ENCODE results near the gene TMCO4. TPM values are rescaled to one million over a fixed set of nuclear protein-coding genes. Genes with fewer than 3 reads are reported as not detected.
A peak's percentile ranks its signal among the peaks of the same experiment; 100 is the strongest.

The TMCO4 gene
- polyA plus RNA-seq, 1 experiment: 10.1 TPM

DNA sequence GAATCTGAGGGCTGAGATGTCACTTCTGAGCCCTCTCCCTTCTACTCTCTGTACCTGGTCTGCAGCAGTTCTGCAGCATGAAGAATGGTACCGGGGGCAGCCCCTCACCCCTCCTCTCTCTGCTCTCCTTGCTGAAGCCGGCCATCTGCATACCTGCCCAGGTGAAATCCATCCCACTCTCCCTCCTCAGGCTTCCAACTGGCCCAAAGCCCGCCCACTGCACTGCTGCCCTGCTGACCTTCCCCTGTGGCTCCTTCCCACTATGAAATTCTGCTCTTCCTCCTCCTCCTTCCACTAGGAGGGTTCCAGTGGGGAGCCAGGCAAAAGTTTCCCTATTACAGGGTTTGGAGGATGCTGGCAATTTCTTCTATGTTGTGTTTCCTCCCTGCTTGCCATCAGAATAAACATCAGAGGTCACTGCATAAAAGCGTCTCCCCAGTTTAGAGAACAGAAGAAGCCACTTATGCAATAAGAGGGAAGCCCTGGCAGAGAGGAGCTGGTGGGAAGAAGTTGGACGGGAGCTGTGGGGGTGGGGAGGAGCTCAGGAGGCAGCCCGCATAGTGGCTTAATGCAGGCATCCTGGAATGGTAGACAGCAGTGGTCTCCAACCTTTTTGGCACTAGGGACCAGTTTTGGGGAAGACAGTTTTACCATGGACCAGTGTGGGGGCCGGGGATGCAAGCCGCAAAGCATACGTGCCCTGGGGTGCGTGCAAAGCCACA is 30.3 kb downstream of the TMCO4 start:
- CTCF ChIA-PET: no interaction called here
- no peak overlapping the region for H3K27ac ChIP-seq (ENCODE audit: low read depth, low read length)
- POLR2A ChIA-PET: no interaction called here
- no peaks in the 10 kb centered on the region for H3K9me3 ChIP-seq (ENCODE audit: control insufficient read depth, insufficient read depth, low read length)
- no peaks in the 10 kb centered on the region for H3K27me3 ChIP-seq (ENCODE audit: control insufficient read depth, insufficient read depth, low read length)
- H3K4me3 ChIP-seq (ENCODE audit: low read depth, low read length): no peak overlapping the region
- TF ChIP-seq CTCF (IDR thresholded peaks at IDR 0.05; ENCODE audit: low read depth, low read length): no peak
- DNase-seq (ENCODE audit: low read depth, low spot score): no peak

DNA sequence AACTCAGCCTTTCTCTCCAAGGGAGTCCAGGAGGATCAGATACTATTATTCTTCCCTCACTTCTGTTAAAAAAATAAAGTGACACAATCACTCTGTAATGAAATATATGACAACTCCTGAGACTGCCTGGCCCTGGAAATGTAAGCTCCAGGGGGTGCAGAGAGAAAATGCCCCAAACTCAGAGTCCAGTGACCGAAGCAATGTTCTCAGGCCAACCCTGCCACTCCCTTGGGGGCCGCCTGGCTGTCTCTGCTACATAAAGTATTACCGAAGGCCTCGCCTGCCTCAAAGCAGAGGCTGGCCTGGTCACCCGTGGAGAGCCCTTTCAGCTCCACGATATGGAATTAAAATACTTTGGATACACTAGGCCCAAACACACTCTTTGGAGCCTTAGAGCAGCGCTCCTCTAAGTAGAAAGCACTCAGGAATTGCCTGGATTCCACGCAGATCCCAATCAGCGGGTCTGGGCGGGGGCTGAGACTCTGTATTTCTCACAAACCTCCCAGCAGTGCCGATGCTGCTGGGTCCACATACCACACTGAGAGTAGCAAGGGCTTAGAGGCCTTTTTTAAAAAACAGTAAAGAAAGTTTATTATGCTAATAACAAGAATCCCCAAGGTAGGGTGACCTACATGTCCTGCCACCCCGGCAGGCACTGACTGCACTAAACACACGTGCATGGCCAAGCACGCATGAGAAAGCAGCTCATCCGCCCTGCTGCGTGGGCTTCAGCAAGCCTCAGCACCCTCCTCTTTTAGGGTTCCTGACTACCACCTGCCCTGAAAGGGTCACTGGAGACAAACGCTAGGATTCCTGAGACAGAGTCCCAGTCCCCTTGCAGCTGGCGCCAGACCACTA is 31.1 kb downstream of the TMCO4 start:
- ChIA-PET CTCF (no interaction called here), POLR2A (no interaction called here)
- H3K9me3 ChIP-seq (ENCODE audit: control insufficient read depth, insufficient read depth, low read length): no peaks in the 10 kb centered on the region
- H3K27ac ChIP-seq (ENCODE audit: low read depth, low read length): no peak overlapping the region
- H3K27me3 ChIP-seq (ENCODE audit: control insufficient read depth, insufficient read depth, low read length): no peaks in the 10 kb centered on the region
- TF ChIP-seq CTCF (IDR thresholded peaks at IDR 0.05; ENCODE audit: low read depth, low read length): no peak
- DNase-seq (ENCODE audit: low read depth, low spot score): no peak
- H3K4me3 ChIP-seq (ENCODE audit: low read depth, low read length): no peak overlapping the region

GRCh38 chr1:19765623-19766022 is 34.1 kb downstream of the TMCO4 start:
- Histone ChIP-seq H3K9me3 (ENCODE audit: control insufficient read depth, insufficient read depth, low read length) (no peaks in the 10 kb centered on the region), H3K4me3 (ENCODE audit: low read depth, low read length) (no peak overlapping the region), H3K27me3 (ENCODE audit: control insufficient read depth, insufficient read depth, low read length) (no peaks in the 10 kb centered on the region), H3K27ac (ENCODE audit: low read depth, low read length) (peak overlapping the region; percentile 58)
- DNase-seq (ENCODE audit: low read depth, low spot score): peak; percentile 67
- ChIA-PET POLR2A (interaction anchor here (1.3 kb wide), 1 partner anchor 8 kb away, joined by 4 read pairs; no protein-coding TSS in a partner anchor), CTCF (interaction anchor here (0.5 to 1.0 kb wide), 6 partner anchors 19 to 291 kb away, joined by 3 to 5 read pairs (median 4); no protein-coding TSS in a partner anchor)
- no peak for TF ChIP-seq CTCF (IDR thresholded peaks at IDR 0.05; ENCODE audit: low read depth, low read length)

DNA sequence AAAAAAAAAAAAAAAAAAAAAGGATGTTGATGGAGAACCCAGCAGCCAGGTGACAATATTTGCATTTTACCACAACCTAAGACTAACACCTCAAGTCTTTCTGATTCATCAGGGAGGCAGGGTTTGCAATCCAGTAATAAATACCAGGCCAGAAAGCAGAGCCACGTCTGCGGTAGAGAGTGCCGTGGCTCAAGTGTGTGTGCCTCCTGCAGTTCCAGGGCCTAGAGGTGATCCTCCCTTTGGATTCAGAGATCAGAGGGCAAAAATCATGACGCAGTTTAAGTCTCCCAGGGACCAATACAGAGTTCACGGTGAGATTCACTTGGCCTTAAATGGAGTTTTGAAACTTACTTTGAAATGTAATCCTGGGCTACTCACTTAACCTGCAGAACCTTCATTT is 34.9 kb downstream of the TMCO4 start:
- POLR2A ChIA-PET: no interaction called here
- H3K4me3 ChIP-seq (ENCODE audit: low read depth, low read length): no peak overlapping the region
- no peaks in the 10 kb centered on the region for H3K27me3 ChIP-seq (ENCODE audit: control insufficient read depth, insufficient read depth, low read length)
- CTCF ChIA-PET: interaction anchor here (0.6 to 1.4 kb wide), 4 partner anchors 36 to 292 kb away, joined by 3 to 5 read pairs (median 4); no protein-coding TSS in a partner anchor
- H3K27ac ChIP-seq (ENCODE audit: low read depth, low read length): no peak overlapping the region
- H3K9me3 ChIP-seq (ENCODE audit: control insufficient read depth, insufficient read depth, low read length): no peaks in the 10 kb centered on the region
- DNase-seq (ENCODE audit: low read depth, low spot score): no peak
- no peak for TF ChIP-seq CTCF (IDR thresholded peaks at IDR 0.05; ENCODE audit: low read depth, low read length)
